ENCODE results near the gene AP5Z1. TPM values are rescaled to one million over a fixed set of nuclear protein-coding genes. Genes with fewer than 3 reads are reported as not detected.

AP5Z1 gene
- polyA plus RNA-seq, 3 donors: 30.8 to 75.2 (median 33.8) TPM

GRCh38 chr7:4835398-4836205 lies 60.2 kb downstream of the AP5Z1 start:
- no peak overlapping the region for H3K4me2 ChIP-seq (replicated peaks; ENCODE audit: extremely low read depth, low read length, poor library complexity, severe bottlenecking)
- no peak for DNase-seq

DNA sequence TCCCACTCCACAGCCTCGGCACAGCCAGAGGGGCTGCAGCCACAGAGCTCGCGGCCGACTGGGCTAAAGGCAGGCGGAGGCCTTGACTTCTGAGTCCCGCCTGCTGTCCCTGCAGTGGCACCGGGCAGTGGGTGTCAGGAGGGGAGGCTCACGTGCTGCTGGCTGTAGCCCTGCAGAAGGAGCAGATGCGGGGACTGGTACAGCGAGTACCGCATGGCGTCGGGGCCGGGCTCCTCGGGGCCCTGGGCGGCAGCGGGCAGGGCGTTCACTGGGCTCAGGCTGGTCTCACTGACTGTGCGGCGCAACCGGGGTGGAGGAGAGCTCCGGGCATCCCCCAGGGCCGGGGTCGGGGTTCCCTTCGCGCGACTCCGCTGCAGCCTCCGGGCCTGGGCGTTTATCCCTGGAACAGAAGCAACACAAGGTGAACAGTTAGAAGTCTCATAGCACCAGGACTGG lies 60.8 kb downstream of the AP5Z1 start:
- no peak overlapping the region for H2AFZ ChIP-seq (ENCODE audit: insufficient read depth, low read depth, low read length, poor library complexity, severe bottlenecking)
- H3K4me3 ChIP-seq (replicated peaks in 1 of 3; ENCODE audit: low read depth in 2 of 3, low read length in 3 of 3): no peak overlapping the region
- no peak for DNase-seq
- H3K27ac Mint-ChIP-seq: no peak overlapping the region
- H3K4me1 Mint-ChIP-seq: no peaks in the 10 kb centered on the region
- 96% methylated on average over 26 of the region's 30 CpGs for WGBS (ENCODE audit: insufficient coverage)
- no peaks in the 10 kb centered on the region for H3K36me3 Mint-ChIP-seq
- intact Hi-C loops (cut with micrococcal nuclease): no loop called here
- H3K36me3 ChIP-seq (replicated peaks in 1 of 2; ENCODE audit: control insufficient read depth in 1 of 2, insufficient read depth in 2 of 2, low read length in 2 of 2): no peaks in the 10 kb centered on the region
- no peak overlapping the region for H3K27ac ChIP-seq (ENCODE audit: low read depth in 1 of 2, low read length in 2 of 2)
- H3K9me3 ChIP-seq (replicated peaks in 1 of 2; ENCODE audit: control insufficient read depth in 1 of 2, insufficient read depth in 1 of 2, low read length in 2 of 2): no peaks in the 10 kb centered on the region
- no peaks in the 10 kb centered on the region for H3K27me3 ChIP-seq (ENCODE audit: control insufficient read depth in 2 of 2, insufficient read depth in 2 of 2, low read length in 2 of 2)
- no peaks in the 10 kb centered on the region for H4K20me1 ChIP-seq (ENCODE audit: insufficient read depth, low read length)
- TF ChIP-seq, protein P1, sequence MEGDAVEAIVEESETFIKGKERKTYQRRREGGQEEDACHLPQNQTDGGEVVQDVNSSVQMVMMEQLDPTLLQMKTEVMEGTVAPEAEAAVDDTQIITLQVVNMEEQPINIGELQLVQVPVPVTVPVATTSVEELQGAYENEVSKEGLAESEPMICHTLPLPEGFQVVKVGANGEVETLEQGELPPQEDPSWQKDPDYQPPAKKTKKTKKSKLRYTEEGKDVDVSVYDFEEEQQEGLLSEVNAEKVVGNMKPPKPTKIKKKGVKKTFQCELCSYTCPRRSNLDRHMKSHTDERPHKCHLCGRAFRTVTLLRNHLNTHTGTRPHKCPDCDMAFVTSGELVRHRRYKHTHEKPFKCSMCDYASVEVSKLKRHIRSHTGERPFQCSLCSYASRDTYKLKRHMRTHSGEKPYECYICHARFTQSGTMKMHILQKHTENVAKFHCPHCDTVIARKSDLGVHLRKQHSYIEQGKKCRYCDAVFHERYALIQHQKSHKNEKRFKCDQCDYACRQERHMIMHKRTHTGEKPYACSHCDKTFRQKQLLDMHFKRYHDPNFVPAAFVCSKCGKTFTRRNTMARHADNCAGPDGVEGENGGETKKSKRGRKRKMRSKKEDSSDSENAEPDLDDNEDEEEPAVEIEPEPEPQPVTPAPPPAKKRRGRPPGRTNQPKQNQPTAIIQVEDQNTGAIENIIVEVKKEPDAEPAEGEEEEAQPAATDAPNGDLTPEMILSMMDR (IDR thresholded peaks at IDR 0.05): no peak
- no peak overlapping the region for H3K4me3 Mint-ChIP-seq
- peaks cover 0 to 3% (median 2%) of the 10 kb centered on the region in 3 donors for H3K27me3 Mint-ChIP-seq (ENCODE audit: low read depth in 3 of 3)
- H3K4me1 ChIP-seq (ENCODE audit: control insufficient read depth in 1 of 2, insufficient read depth in 2 of 2, low read length in 2 of 2): no peaks in the 10 kb centered on the region
- H3K4me2 ChIP-seq (replicated peaks; ENCODE audit: extremely low read depth, low read length, poor library complexity, severe bottlenecking): no peak overlapping the region
- no peaks in the 10 kb centered on the region for H3K79me2 ChIP-seq (ENCODE audit: insufficient read depth, low read length)
- H3K9me3 Mint-ChIP-seq: peaks cover 0 to 1% (median 0%) of the 10 kb centered on the region in 7 donors
- no peak overlapping the region for H3K9ac ChIP-seq (ENCODE audit: insufficient read depth, low read length, poor library complexity, severe bottlenecking)

More at GRCh38 chr7:4835398-4836205, 60.2 kb downstream of the AP5Z1 start:
- WGBS (ENCODE audit: insufficient coverage): 77% methylated on average over 15 of the region's 28 CpGs
- Mint-ChIP-seq H3K4me3 (no peak overlapping the region), H3K36me3 (no peaks in the 10 kb centered on the region), H3K27me3 (ENCODE audit: low read depth in 3 of 3) (peaks cover 0 to 4% (median 3%) of the 10 kb centered on the region in 3 donors), H3K27ac (peak overlapping the region in 1 of 7 donors; percentile 54), H3K9me3 (peaks cover 0 to 2% (median 0%) of the 10 kb centered on the region in 7 donors), H3K4me1 (no peaks in the 10 kb centered on the region)
- Histone ChIP-seq H3K4me1 (ENCODE audit: control insufficient read depth in 1 of 2, insufficient read depth in 2 of 2, low read length in 2 of 2) (no peaks in the 10 kb centered on the region), H3K79me2 (ENCODE audit: insufficient read depth, low read length) (no peaks in the 10 kb centered on the region), H3K27me3 (ENCODE audit: control insufficient read depth in 2 of 2, insufficient read depth in 2 of 2, low read length in 2 of 2) (no peaks in the 10 kb centered on the region), H3K27ac (ENCODE audit: low read depth in 1 of 2, low read length in 2 of 2) (no peak overlapping the region), H3K4me3 (replicated peaks in 1 of 3; ENCODE audit: low read depth in 2 of 3, low read length in 3 of 3) (no peak overlapping the region), H4K20me1 (ENCODE audit: insufficient read depth, low read length) (no peaks in the 10 kb centered on the region), H3K9ac (ENCODE audit: insufficient read depth, low read length, poor library complexity, severe bottlenecking) (no peak overlapping the region), H2AFZ (ENCODE audit: insufficient read depth, low read depth, low read length, poor library complexity, severe bottlenecking) (no peak overlapping the region), H3K36me3 (replicated peaks in 1 of 2; ENCODE audit: control insufficient read depth in 1 of 2, insufficient read depth in 2 of 2, low read length in 2 of 2) (no peaks in the 10 kb centered on the region), H3K9me3 (replicated peaks in 1 of 2; ENCODE audit: control insufficient read depth in 1 of 2, insufficient read depth in 1 of 2, low read length in 2 of 2) (no peaks in the 10 kb centered on the region)
- TF ChIP-seq, protein P1 (IDR thresholded peaks at IDR 0.05): no peak
- intact Hi-C loops (cut with micrococcal nuclease): no loop called here
